Measurements from ENCODE around the gene UQCC2.

Gene UQCC2

DNA sequence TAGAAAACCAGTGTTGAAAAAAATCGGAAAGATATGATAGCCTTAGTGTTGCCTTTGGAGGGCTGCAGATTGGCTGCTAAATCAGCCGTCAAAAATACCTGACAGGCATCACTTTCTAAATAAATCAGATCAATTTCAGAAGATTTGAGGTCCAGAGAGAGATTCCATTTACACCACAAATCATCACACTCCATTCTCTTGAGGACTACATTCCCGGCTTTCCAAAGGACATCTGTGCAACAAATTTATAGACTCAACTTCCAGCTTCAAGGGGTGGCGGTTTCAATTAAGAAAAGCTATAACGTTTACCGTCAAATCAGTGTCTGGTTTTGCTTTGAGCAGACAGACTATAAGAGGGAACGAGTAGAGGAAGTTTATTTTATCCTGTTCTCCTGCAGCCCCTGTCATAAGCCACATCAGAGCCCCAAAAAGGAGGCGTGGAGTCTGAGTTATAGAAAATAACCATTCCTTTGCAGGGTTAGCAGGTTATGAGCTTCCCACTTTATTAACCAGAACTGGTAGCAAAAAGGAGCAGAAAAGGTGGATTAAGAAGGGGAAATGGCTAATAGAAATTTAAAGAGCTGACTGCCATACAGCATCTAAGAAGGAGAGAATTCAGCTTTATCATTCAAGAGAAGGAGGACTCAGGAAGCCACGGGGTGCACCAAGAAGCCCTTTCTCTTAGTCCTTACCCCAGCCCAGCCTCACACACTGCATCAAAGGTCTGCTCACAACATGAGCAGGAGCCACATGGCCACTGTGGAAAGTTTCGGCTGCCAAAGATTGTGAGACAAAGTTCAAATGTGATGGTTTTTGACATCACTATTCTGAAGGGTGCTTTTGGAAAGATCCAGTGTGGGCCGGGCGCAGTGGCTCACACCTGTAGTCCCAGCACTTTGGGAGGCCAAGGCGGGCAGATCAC lies 12.9 kb upstream of the UQCC2 start:
- no peak for DNase-seq

GRCh38 chr6:33723371-33724085 lies 12.0 kb upstream of the UQCC2 start:
- DNase-seq = no peak

DNA sequence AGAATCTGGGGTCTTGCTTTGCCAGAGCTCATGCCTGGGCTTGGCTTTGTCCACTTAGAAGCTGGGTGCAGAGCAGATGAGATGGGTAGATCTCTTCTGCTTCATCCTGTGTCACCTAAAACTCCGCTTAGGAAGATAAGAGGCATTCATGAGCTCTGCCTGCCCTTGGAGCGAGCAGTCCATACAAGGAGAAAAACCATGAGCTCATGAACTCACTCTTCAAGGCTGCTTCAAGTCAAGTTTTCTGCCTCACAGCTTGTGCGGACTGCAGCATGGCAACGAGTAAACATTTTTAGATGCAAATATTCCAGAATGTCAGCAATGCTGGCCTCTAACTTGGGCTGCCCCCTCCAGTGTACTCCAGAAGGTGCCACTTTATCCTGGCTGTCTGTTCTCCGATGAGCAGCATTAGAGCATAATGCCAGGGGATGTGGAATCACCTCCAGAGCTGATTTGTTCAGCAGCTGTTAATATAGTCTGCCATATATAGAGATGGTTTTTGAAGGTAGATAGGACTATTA lies 10.7 kb upstream of the UQCC2 start:
- DNase-seq = no peak

- DNase-seq = no peak
These were observed 10.0 kb upstream of the UQCC2 start for GRCh38 chr6:33721508-33721907.

DNA sequence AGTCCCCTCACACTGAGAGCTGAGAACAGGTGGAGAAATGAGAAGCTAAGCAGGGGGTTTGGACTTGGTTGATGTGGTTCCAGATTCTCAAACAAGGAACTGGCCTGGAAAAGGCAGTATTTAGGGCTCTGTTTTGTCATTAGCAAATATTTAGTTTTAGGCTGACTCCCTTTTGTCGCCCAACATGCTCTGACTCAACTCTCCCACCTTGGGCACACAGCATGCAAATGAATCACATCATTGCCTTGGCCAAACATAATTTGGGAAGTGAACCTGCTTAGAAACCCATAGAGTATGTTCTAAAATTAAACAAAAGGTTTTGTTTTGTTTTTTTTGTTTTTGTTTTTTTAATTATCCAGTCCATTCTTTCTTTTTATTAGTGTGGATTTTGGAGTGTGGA lies 9.5 kb upstream of the UQCC2 start:
- no peak for DNase-seq

GRCh38 chr6:33719326-33719987 lies 8.0 kb upstream of the UQCC2 start:
- no peak for DNase-seq

GRCh38 chr6:33718713-33719112 lies 7.2 kb upstream of the UQCC2 start:
- DNase-seq = no peak

DNA sequence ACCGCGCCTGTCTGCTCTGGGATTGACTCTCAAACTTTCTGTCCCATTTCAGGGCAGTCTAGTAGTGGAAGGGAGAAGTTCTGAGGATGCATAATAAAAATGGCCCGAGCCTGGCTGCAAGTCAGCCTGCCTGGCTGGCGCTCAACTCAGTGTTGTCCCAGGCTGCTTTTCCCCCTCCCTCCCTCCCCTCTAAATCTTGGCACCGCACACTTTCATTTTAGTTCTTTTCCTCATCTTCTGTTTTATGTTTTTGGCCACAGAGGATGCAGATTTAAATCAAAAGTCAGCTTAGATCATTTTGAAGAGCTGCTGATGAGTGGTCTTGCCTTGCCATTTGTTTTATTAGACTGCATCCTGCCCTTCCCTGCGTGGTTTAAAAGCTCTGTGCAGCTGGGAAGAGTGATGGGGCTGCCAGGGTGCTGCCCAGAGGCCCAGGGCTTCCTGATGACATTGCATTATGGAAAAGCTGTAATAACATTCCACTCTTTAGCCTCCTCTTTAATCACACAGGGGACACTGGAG lies 6.5 kb upstream of the UQCC2 start:
- DNase-seq = no peak

- DNase-seq = no peak
These were observed 5.6 kb upstream of the UQCC2 start for GRCh38 chr6:33716890-33717632.

DNA sequence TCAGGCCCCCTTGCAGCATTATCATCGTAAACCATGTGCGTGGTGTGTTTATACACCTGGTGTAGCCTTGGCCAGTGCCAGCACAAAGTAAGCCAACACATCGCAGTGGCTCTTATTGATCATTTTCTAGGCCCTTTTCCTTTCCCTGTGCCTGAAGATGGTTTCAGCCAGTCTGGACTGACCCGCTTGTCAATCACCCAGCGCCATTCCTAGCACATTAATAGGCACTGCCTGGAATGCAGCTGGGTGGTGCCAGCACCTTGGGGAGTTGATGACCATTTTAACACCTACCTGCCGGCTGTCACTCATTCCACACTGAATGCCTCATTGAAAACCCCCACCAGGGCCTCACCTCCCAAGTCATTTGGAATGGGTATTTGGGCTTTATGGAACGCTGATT lies 4.9 kb upstream of the UQCC2 start:
- no peak for DNase-seq

GRCh38 chr6:33714385-33715040 lies 3.0 kb upstream of the UQCC2 start:
- DNase-seq = no peak

DNA sequence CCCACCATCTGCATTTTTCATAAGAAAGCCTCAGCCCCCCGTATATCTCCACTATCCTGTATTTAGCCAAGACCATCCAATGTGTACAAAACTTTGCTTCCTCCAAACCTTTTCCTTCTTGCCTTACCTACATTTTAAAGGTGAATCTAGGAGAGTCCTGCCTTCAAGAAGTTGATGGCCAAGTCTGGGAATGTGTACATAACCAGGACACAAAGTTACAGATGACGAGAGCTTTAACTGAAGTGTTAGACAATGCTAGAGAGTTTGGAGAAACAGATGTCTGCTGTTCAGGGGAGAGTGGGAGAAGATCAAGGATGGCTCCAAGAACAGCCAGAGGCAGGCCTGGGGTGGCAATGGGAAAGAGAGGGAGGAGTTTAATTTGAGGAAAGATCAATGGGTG lies 2.3 kb upstream of the UQCC2 start:
- DNase-seq = no peak

GRCh38 chr6:33712914-33713313 lies 1.4 kb upstream of the UQCC2 start:
- DNase-seq = no peak

DNA sequence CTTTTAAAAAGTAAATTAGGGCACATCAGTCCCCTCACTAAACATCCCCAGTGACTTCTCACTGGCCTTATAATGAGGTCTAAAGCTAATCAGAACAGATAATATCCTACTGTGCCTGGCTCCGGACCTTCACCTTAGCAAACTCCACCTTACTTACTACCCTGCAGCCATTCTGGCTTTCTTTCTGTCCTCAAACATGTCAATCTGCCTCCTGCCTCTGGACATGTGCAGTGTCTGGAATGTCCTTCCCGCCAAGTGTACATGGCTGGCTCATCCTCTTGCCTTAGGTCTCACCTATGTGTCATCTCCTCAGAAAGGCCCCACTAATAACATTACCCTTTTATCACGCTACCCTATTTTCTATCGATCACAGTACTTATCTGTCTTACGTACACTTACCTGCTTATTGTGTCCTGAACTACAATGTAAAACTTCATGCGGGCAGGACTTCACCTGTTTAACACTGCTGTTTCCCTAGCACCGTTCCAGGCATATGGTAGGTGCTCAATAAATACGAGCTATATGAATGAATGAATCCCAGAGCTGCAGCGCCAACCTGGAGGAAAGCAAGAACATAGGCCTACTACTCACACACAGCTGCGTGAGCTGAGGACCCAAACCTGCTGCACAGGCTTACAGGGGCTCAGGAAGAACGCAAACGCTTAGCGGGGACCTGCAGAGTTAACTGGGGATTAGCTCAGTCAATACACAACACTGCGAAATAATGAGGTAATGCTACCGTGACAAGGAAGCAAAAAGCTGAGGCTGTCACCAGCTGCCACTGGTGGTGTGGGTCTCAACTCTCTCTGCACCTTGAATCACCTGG lies 991 bp downstream of the UQCC2 start:
- DNase-seq = no peak

DNA sequence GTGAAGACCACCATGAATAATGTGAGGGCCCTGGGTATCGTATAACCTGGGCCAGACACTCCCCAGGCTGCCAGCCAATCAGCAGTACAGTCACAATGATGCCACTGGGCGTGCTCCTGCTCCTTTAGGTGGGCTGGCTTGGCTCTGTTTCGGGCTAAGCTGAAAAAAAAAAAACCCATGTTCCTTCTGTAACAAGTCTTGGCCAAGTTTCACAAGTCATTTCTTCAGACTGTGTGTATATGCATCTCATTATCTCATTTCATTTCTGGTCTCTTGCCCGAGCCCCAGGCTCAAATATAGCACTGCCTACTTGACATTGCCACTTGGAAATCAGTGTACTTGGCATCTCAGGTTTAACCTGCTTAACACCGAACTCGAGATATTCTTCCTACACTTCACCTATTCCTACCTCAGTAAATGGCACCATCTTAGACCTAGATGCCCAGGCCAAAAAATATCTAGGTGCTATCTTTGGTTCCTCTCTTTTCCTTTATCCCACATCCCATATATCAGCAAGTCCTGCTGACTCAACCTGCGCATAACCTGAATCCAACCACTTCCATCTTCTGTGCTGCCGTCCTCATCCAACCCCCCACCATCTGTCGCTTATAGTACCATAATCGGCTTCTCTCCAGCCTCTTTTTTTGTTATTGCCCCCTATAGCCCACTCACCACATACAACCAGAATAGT lies 1.8 kb downstream of the UQCC2 start:
- DNase-seq = no peak

GRCh38 chr6:33708516-33709204 lies 2.8 kb downstream of the UQCC2 start:
- DNase-seq = no peak

GRCh38 chr6:33707771-33708170 lies 3.7 kb downstream of the UQCC2 start:
- DNase-seq = no peak

- no peak for DNase-seq
These were observed 5.4 kb downstream of the UQCC2 start for GRCh38 chr6:33705955-33706725.

Measured in CD4-positive, alpha-beta T cell treated with Interleukin-21 for 1 hour (primary cell).